Thyroid gland (tissue), 4 donors: ENCODE results near the gene ZNF584.

Experiments
- CTCF ChIP-seq, 6 experiments: fragments of 200-600 bp in 3 of 6; fragments of 450-650 bp in 3 of 6; sonication (generic) in 3 of 6; IDR thresholded peaks; one replicate each; pipeline ENCODE4 v1.5.1; 2016 to 2019; ENCODE audit warnings: antibody characterized with exemption in 6 of 6, mild to moderate bottlenecking in 2 of 6, inconsistent platforms in 1 of 6, moderate library complexity in 1 of 6
- POLR2A ChIP-seq, 2 donors: fragments of 450-650 bp; IDR thresholded peaks; one replicate each; pipeline ENCODE4 v1.6.1; 2017; ENCODE audit warnings: antibody characterized with exemption in 2 of 2, mild to moderate bottlenecking in 2 of 2, moderate library complexity in 1 of 2

GRCh38 chr19:58361900-58362271, 46.6 kb upstream of the ZNF584 start:
- no peak for TF ChIP-seq CTCF (IDR thresholded peaks at IDR 0.05)
- no peak for TF ChIP-seq POLR2A (IDR thresholded peaks at IDR 0.05)
